ENCODE data around the gene TULP1.

Gene TULP1

GRCh38 chr6:35483893-35484645, 28.6 kb downstream of the TULP1 start:
- no peak for DNase-seq (ENCODE audit: low read depth)
- TF ChIP-seq, protein P1, sequence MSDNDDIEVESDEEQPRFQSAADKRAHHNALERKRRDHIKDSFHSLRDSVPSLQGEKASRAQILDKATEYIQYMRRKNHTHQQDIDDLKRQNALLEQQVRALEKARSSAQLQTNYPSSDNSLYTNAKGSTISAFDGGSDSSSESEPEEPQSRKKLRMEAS (IDR thresholded peaks at IDR 0.05; ENCODE audit: low read depth, low read length), result no peak
- TF ChIP-seq POLR2A (IDR thresholded peaks at IDR 0.05; ENCODE audit: extremely low read depth, insufficient read length) (no peak), MYC (IDR thresholded peaks at IDR 0.05; ENCODE audit: low read depth, low read length) (no peak), CTCF (IDR thresholded peaks at IDR 0.05; ENCODE audit: low read depth, low read length) (no peak)
- H3K4me3 ChIP-seq (ENCODE audit: low read depth, low read length), result no peak overlapping the region

DNA sequence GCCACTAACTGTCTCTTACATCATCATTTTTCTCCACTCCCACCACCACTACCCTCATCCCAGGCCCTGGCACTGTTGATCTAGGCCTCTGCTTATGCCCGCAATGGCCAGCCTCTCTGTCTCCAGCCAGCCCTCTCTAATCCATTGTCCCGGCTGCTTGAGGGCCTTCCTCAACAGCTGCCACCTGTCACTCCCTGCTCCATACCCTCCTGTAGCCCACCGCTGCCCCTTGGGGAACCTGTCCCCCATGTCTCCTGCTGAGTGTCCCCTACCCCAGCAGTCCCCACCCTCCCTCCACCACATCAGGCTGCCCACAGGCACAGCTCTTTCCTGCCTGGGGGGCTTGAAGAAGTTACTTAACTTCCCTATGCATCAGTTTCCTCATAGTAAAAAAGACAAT, 29.2 kb downstream of the TULP1 start:
- H3K4me3 ChIP-seq (ENCODE audit: low read depth, low read length), result no peak overlapping the region
- TF ChIP-seq POLR2A (IDR thresholded peaks at IDR 0.05; ENCODE audit: extremely low read depth, insufficient read length) (no peak), CTCF (IDR thresholded peaks at IDR 0.05; ENCODE audit: low read depth, low read length) (no peak), MYC (IDR thresholded peaks at IDR 0.05; ENCODE audit: low read depth, low read length) (no peak)
- TF ChIP-seq, protein P1 (IDR thresholded peaks at IDR 0.05; ENCODE audit: low read depth, low read length), result no peak
- peak; percentile 63 for DNase-seq (ENCODE audit: low read depth)

DNA sequence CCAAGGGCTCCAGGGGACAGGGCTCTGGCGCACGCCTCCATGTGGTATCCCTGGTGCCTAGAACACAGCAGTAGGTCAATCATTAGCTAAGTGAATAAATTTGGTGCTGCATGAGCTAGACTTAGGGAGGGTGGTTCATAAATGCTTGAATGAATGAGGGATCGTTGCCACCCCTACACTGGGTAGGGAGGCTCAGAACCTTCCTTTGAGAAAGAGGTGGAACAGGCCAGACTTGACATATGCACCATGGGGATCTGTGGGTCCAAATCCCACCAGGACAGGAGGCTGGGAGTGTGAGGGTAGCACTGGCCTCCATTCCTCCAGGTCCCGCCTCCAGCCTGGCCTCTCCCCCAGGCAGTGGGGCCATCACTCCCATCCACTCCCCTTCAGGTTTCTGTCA, 29.6 kb downstream of the TULP1 start:
- DNase-seq (ENCODE audit: low read depth), result no peak
- TF ChIP-seq, protein P1 (IDR thresholded peaks at IDR 0.05; ENCODE audit: low read depth, low read length), result no peak
- no peak for TF ChIP-seq MYC (IDR thresholded peaks at IDR 0.05; ENCODE audit: low read depth, low read length)
- no peak for TF ChIP-seq CTCF (IDR thresholded peaks at IDR 0.05; ENCODE audit: low read depth, low read length)
- TF ChIP-seq POLR2A (IDR thresholded peaks at IDR 0.05; ENCODE audit: extremely low read depth, insufficient read length), result no peak
- H3K4me3 ChIP-seq (ENCODE audit: low read depth, low read length), result no peak overlapping the region

DNA sequence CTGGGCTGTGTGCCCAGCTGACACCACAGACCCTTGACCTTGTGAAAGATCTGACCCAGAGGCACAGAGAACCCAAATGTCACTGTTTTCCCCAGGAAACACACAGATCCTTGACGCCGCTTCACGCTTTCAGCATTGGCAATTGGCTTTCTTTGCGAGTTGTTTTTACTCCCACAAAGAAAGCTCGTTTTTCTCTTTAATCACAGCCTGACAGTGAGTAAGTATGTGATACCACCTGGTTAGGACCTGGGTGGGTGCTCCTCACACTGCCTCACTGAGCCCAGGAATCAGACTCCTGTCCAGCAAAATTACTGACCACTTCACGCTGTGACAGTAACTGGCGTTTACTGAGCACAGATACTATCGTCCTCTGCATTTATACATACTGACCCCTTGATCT, 31.5 kb downstream of the TULP1 start:
- H3K4me3 ChIP-seq (ENCODE audit: low read depth, low read length), result no peak overlapping the region
- TF ChIP-seq CTCF (IDR thresholded peaks at IDR 0.05; ENCODE audit: low read depth, low read length), result no peak
- DNase-seq (ENCODE audit: low read depth), result no peak

DNA sequence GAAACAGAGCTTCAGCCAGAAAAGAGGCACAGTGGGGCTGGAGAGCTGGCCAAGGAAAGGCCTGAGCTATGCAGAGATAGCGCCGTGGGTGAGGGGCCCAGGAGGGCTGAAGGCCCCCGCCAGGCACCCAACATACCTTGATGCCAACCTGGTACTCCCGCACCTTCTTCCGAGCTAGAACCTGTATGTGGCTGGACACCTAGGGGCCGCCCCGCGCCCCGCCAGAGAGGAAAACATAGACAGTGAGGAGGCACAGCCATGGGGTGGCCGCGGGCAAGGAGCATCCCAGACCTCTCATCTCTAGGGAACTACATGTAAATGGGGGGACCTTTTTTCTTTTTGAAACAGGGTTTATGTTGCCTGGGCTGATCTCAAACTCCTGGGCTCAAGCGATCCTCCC, 32.5 kb downstream of the TULP1 start:
- TF ChIP-seq CTCF (IDR thresholded peaks at IDR 0.05; ENCODE audit: low read depth, low read length) (no peak), POLR2A (IDR thresholded peaks at IDR 0.05; ENCODE audit: extremely low read depth, insufficient read length) (no peak), MYC (IDR thresholded peaks at IDR 0.05; ENCODE audit: low read depth, low read length) (no peak)
- TF ChIP-seq, protein P1 (IDR thresholded peaks at IDR 0.05; ENCODE audit: low read depth, low read length), result no peak

GRCh38 chr6:35478259-35478658, 34.4 kb downstream of the TULP1 start:
- H3K4me3 ChIP-seq (ENCODE audit: low read depth, low read length), result no peak overlapping the region
- DNase-seq (ENCODE audit: low read depth), result no peak
- TF ChIP-seq, protein P1 (IDR thresholded peaks at IDR 0.05; ENCODE audit: low read depth, low read length), result no peak
- TF ChIP-seq CTCF (IDR thresholded peaks at IDR 0.05; ENCODE audit: low read depth, low read length) (no peak), POLR2A (IDR thresholded peaks at IDR 0.05; ENCODE audit: extremely low read depth, insufficient read length) (no peak), MYC (IDR thresholded peaks at IDR 0.05; ENCODE audit: low read depth, low read length) (no peak)

More for the DNA sequence above, 32.5 kb downstream of the TULP1 start:
- DNase-seq (ENCODE audit: low read depth), result no peak
- H3K4me3 ChIP-seq (ENCODE audit: low read depth, low read length), result no peak overlapping the region

Measured in NB4 (cell line).